ENCODE measurements around the gene RPTOR. TPM values are rescaled to one million over a fixed set of nuclear protein-coding genes. Genes with fewer than 3 reads are reported as not detected.

Gene RPTOR
- total RNA-seq, 1 donor from 2014 or later: 53.7 TPM

DNA sequence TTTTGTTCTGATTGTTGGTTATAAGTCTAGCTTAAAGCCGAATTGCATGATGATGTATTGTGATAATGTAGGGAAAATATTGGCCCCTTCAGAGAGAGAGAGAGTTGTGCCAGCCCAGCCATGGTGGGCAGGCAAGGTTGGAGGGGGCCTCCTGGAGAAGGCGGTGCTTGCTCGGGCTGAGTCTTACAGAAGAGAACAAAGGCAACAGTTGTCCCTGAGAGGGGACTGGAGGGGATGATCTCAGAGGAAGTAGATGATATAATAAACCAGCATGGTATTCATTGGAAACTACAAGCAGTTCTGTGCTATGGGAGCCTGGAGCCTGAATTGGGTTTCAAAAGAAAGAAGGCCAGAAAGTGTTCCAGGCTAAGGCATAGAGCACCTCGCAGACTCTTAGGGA lies 173.8 kb downstream of the RPTOR start:
- Mint-ChIP-seq H3K4me3 (no peak overlapping the region), H3K4me1 (peaks cover 4% of the 10 kb centered on the region), H3K36me3 (peaks cover 7% of the 10 kb centered on the region), H3K27me3 (ENCODE audit: low read depth) (no peaks in the 10 kb centered on the region), H3K27ac (no peak overlapping the region), H3K9me3 (peaks cover 11% of the 10 kb centered on the region)
- TF ChIP-seq, protein P1, sequence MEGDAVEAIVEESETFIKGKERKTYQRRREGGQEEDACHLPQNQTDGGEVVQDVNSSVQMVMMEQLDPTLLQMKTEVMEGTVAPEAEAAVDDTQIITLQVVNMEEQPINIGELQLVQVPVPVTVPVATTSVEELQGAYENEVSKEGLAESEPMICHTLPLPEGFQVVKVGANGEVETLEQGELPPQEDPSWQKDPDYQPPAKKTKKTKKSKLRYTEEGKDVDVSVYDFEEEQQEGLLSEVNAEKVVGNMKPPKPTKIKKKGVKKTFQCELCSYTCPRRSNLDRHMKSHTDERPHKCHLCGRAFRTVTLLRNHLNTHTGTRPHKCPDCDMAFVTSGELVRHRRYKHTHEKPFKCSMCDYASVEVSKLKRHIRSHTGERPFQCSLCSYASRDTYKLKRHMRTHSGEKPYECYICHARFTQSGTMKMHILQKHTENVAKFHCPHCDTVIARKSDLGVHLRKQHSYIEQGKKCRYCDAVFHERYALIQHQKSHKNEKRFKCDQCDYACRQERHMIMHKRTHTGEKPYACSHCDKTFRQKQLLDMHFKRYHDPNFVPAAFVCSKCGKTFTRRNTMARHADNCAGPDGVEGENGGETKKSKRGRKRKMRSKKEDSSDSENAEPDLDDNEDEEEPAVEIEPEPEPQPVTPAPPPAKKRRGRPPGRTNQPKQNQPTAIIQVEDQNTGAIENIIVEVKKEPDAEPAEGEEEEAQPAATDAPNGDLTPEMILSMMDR (IDR thresholded peaks at IDR 0.05; ENCODE audit: unreplicated experiment): no peak
- no peak for DNase-seq (ENCODE audit: low spot score in 2 of 2, unreplicated experiment in 2 of 2)

DNA sequence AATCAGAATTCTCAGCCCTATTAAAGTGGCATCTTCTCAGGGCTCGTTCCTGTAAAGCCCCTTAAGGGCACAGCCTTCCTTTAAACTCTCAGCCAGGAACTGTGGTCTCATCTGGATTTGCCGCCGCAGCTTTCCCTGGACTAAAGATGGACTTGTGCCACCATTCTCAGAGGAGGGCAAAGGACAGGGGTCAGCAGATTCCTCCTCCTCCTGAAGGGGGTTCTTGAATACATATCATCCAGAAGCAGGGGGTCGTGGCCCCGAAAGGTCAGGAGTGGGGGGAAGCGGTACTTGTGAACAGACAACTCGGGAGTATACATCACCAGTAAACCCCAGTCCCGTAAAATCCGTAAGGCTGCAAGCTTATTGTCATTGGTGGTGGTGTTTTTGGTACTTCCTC lies 174.8 kb downstream of the RPTOR start:
- TF ChIP-seq, protein P1 (IDR thresholded peaks at IDR 0.05; ENCODE audit: unreplicated experiment): no peak
- Mint-ChIP-seq H3K27ac (no peak overlapping the region), H3K9me3 (peaks cover 18% of the 10 kb centered on the region), H3K4me1 (peaks cover 9% of the 10 kb centered on the region), H3K27me3 (ENCODE audit: low read depth) (no peaks in the 10 kb centered on the region), H3K4me3 (no peak overlapping the region), H3K36me3 (peaks cover 12% of the 10 kb centered on the region)
- DNase-seq (ENCODE audit: low spot score in 2 of 2, unreplicated experiment in 2 of 2): no peak

DNA sequence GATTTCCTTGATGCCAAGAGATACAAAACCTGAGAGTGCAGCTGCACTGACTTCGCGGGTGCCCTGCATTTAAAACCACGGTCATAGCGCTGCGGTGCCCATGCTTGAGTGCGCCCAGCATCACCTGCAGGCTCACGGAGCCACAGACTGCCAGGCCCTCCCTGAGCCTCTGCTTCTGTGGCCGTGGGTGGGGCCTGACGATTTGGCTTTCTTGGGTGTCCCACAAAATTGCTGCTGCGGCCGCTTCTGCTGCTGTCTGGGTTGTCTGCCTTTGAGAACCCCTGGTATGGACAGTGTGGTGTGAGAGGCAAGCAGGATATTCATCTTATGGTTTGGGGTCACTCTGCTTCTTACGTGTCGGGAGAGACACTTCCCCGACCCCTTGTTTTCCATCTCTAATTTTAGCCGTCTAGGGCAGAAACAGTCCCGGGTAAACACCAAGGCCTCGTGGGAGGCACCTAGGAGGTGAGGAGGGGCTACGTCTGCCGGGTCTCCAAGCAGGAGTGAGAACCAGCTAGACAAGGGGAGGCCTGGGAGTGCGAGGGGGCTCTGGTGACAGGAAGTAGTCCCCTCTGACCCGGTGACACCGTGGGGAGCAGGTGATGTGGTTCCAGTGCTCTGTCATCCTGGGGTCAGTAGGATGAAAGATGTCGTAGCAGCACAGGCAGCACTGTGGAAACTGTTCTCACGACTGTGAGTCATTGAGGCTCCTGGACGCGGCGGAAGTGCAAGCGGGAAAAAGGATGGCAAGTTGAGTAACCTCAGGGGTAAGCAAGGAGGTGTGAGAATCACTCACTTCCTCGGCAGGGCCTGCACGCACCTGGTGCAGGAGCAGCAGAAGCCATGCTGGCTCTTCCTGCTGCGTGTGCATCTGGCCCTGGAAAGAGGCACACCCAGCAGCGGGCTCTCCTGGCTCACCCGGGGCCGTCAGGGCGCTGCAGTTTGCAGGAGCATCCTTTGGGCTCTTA lies 176.3 kb downstream of the RPTOR start:
- TF ChIP-seq, protein P1 (IDR thresholded peaks at IDR 0.05; ENCODE audit: unreplicated experiment): no peak
- DNase-seq (ENCODE audit: low spot score in 2 of 2, unreplicated experiment in 2 of 2): no peak
- no peak overlapping the region for H3K4me3 Mint-ChIP-seq
- H3K9me3 Mint-ChIP-seq: peaks cover 15% of the 10 kb centered on the region
- H3K4me1 Mint-ChIP-seq: peaks cover 21% of the 10 kb centered on the region
- no peak overlapping the region for H3K27ac Mint-ChIP-seq
- H3K36me3 Mint-ChIP-seq: peaks cover 8% of the 10 kb centered on the region
- H3K27me3 Mint-ChIP-seq (ENCODE audit: low read depth): no peaks in the 10 kb centered on the region

DNA sequence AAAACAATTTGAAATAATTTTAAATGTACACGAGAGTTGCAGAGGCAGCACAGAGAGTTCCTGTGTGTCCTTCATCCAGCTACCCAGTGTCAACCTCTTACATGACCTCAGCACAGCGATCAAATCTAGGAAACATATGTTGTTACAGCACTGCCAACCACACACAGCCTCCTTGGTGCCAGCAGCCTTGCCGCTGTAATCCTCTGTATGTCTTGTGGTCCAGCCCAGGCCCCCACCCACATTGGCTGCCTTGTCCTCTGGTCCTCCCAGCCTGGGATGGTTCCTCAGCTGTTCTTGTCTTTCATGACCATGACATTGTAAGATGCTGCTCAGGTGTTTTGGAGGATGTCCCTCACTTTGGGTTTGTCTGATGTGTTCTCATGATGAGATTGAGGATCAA lies 178.0 kb downstream of the RPTOR start:
- H3K27me3 Mint-ChIP-seq (ENCODE audit: low read depth): no peaks in the 10 kb centered on the region
- TF ChIP-seq, protein P1 (IDR thresholded peaks at IDR 0.05; ENCODE audit: unreplicated experiment): no peak
- no peak for DNase-seq (ENCODE audit: low spot score in 2 of 2, unreplicated experiment in 2 of 2)
- H3K9me3 Mint-ChIP-seq: peaks cover 7% of the 10 kb centered on the region
- no peak overlapping the region for H3K27ac Mint-ChIP-seq
- peaks cover 8% of the 10 kb centered on the region for H3K36me3 Mint-ChIP-seq
- H3K4me1 Mint-ChIP-seq: peaks cover 30% of the 10 kb centered on the region
- no peak overlapping the region for H3K4me3 Mint-ChIP-seq

DNA sequence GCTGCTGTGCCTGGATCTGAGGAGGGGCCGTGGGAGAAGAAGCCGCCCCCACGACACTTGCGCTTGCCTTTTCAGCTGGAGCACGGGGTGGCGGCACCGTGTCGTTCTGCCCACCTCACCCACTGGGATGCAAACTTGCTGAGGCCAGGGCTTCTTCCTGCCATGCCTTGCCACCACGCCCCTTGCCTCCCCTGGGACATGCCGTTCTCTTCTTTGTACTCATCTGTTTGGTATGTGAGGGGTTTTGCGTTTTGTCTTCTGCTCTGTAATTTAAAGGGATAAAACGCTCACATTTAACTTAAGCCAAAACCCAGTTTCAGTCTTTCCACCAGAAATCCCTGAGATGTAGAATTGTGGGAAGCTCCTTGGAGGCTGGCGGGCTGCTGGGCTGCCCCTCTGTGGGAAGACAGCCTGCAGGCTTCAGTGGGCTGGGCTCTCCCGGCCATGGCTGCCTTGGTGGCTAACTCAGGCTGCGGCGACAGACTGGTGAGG lies 180.2 kb downstream of the RPTOR start:
- H3K27ac Mint-ChIP-seq: peak overlapping the region; percentile 23
- no peak overlapping the region for H3K4me3 Mint-ChIP-seq
- peaks cover 7% of the 10 kb centered on the region for H3K9me3 Mint-ChIP-seq
- DNase-seq (ENCODE audit: low spot score in 2 of 2, unreplicated experiment in 2 of 2): no peak
- H3K4me1 Mint-ChIP-seq: peaks cover 49% of the 10 kb centered on the region
- peaks cover 8% of the 10 kb centered on the region for H3K36me3 Mint-ChIP-seq
- no peaks in the 10 kb centered on the region for H3K27me3 Mint-ChIP-seq (ENCODE audit: low read depth)
- TF ChIP-seq, protein P1 (IDR thresholded peaks at IDR 0.05; ENCODE audit: unreplicated experiment): no peak

Data from mesothelial cell of epicardium (in vitro differentiated cells).